GM12891 (cell line): ENCODE measurements around the gene PTGIS.

Experiments
- DNase-seq: peaks from one replicate; pipeline ENCODE4 v3.0.0; 2011; ENCODE audit warnings: low spot score; ENCODE audit not compliant: insufficient read length
- FAIRE-seq: peaks from 2 replicates; lab custom pipeline; 2011; peaks lifted over from hg19 to GRCh38; lab: Jason Lieb, UNC
- PAX5 ChIP-seq: IDR thresholded peaks from 2 replicates; pipeline ENCODE4 v1.6.1; 2011; ENCODE audit warnings: low read length, moderate library complexity, mild to moderate bottlenecking; ENCODE audit not compliant: insufficient read depth, severe bottlenecking
- POLR2A ChIP-seq: IDR thresholded peaks from 2 replicates; pipeline ENCODE4 v1.6.1; 2011; ENCODE audit warnings: low read depth, low read length, control low read depth
- POLR2AphosphoS5 ChIP-seq: IDR thresholded peaks from 2 replicates; pipeline ENCODE4 v1.6.1; 2011; ENCODE audit warnings: low read depth, low read length, control low read depth
- POU2F2 ChIP-seq: IDR thresholded peaks from 2 replicates; pipeline ENCODE4 v1.6.1; 2011; ENCODE audit warnings: low read depth, mild to moderate bottlenecking, control low read depth, low read length, moderate library complexity
- SPI1 ChIP-seq: IDR thresholded peaks from 2 replicates; pipeline ENCODE4 v1.6.1; 2011; ENCODE audit warnings: low read depth, low read length, control low read depth
- TAF1 ChIP-seq: IDR thresholded peaks from 2 replicates; pipeline ENCODE4 v1.6.1; 2011; ENCODE audit warnings: low read depth, low read length, control low read depth

Gene PTGIS

DNA sequence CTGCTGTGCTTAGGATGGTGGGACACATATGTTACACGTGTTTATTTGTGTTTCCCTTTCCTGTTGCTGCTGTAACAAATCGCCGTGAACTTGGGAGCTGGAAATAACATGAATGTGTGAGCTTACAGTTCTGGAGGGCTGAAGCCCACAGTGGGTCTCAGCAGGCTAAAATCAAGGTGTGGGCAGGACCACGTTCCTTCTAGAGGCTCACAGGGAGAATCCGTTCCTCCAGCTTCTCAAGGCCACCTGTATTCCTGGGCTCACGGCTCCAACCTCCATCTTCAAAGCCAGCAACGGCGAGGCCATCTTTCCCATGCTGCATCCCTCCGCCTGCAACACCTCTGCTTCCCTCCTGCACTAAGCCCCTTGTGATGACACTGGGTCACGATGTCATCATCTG is 27.4 kb upstream of the PTGIS start:
- TF ChIP-seq POLR2A (no peak), POU2F2 (no peak), TAF1 (no peak), SPI1 (no peak), PAX5 (no peak)
- FAIRE-seq: no peak
- DNase-seq: no peak

DNA sequence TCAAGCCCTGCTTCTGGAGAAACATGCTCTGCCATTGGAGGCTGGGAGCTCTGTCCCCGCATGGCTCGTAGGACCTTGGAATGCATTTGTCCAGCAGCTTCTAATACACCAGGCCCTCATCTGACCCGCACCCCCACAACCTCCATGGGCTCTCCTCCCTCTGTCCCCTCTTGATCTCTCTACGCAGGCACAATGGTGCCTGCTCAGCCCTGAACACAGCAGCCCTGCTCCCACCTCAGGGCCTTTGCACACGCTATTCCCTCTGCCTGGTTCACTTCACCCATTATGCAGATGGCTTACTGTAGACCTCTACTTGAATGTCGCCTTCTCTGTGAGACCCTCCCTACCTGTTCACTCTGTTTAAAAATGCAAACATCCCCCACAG is 27.0 kb upstream of the PTGIS start:
- DNase-seq (no peak), FAIRE-seq (no peak)
- no peak for TF ChIP-seq SPI1
- TF ChIP-seq POLR2AphosphoS5: no peak
- no peak for TF ChIP-seq PAX5
- TF ChIP-seq POLR2A: no peak
- TF ChIP-seq POU2F2: no peak
- TF ChIP-seq TAF1: no peak

DNA sequence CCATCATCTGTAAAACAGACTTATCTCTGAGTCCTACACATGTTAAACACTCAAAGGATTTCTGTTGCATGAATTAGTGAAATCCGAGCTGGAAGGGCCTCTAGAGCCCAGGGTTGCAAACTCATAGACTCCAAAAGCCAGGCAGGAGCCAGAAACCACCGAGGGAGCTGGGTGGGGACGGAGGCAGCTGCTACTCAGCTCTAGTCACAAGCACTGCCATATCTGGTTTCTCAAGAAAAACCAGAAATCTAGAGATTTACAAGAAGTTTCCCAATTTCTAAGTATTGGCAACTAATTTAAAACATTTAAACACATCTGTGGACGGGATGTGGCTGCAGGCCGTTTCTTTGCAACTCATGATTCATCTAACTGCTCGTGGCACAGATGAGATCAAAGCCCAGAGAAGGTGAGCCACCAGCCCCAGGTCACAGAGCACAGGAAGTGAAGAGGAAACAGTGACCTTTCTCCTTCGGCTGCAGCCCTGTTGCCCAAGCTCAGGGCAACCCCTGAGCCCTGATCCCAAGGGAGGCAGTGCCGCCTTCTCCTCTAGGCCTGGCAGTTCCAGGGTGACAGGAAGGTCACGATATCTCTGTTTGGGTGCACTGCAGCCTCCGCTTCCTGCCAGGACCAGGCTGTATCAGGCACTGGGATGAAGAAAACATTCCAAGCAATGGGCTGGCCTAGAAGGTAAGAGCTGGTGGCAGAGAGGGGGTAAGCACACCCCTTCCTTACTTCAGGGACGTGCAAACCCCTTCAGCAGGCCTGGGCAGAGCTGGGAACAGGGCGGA is 26.4 kb upstream of the PTGIS start:
- no peak for FAIRE-seq
- no peak for DNase-seq
- TF ChIP-seq POLR2AphosphoS5 (no peak), PAX5 (no peak), POU2F2 (no peak), TAF1 (no peak), POLR2A (no peak), SPI1 (no peak)

DNA sequence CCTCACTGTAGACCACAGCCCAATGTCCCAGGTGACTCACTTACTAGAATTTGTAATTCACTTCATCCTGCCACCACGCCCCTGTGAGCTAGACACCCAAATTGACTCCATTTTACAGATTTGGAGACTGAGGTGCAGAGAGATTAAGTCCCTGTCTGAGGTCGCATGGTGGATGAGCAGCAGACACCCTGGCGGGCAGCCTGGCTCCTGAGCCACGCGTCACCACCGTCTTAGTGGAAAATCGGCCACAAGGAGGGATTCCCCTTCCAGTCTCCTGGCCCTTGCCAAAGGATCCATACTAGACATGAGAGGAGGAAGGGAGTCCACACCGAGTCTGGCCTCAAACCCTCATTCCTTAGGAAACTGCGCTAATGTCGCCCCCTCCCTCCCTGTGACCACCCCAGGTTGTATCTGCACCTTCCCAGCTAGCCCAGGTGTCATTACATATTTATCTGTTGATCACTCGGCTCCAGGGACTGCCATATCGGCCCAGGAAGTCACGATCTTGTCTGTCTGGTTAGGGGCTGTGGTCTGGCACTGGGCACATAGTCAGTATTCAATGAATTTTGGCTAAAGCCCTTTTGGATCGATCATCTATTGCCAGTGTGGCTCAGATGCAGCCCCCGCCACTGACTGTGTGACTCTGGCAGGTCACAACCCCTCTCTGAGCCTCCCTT is 25.7 kb upstream of the PTGIS start:
- DNase-seq: no peak
- TF ChIP-seq POU2F2 (no peak), POLR2A (no peak), PAX5 (no peak), SPI1 (no peak)
- FAIRE-seq: no peak

DNA sequence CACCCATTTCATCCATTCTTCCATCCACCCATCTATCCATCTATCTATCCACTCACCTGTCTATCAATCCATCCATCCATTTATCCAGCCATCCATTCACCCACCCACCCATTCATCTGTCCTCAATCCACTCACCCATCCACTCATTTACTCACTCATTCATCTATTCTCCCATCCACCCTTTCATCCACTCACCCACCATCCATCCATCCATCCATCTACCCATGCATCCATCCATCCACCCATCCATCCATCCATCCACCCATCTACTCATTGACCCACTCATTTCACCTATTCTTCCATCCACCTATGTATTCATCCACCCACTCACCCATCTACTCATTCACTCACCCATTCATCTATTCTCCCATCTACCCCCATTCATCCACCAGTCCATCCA is 24.2 kb upstream of the PTGIS start:
- DNase-seq (no peak), FAIRE-seq (no peak)
- TF ChIP-seq POU2F2 (no peak), POLR2A (no peak), PAX5 (no peak), SPI1 (no peak), TAF1 (no peak), POLR2AphosphoS5 (no peak)

DNA sequence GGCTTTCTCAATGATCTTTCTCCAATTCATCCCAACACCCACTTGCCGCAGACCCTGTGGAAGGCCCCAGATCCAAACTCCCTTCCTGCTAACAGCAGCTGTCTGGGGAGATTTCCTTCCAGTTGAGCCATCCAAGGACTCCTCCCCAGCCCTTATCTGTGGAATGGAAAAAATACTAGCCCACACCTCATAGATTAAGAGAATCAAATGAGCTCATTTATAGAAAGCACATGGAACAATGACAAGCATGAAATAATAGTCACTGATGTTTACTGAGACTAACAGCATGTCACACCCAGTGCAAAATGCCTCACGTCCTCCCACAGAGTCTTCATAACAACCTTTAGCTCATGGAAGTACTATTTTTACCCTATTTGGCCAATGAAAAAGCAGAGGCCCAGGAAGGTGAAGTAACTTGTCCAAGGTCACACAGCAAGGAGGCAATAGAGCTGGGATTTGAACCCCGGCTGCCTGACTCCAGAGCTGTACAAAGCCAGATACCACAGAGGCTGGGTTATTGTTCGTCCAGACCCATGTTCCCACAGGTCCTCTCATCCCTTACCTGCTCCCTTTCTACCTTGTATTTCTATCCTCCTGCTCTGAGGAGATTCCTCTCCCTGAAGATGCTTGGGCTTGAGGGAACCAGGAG is 23.4 kb upstream of the PTGIS start:
- no peak for DNase-seq

DNA sequence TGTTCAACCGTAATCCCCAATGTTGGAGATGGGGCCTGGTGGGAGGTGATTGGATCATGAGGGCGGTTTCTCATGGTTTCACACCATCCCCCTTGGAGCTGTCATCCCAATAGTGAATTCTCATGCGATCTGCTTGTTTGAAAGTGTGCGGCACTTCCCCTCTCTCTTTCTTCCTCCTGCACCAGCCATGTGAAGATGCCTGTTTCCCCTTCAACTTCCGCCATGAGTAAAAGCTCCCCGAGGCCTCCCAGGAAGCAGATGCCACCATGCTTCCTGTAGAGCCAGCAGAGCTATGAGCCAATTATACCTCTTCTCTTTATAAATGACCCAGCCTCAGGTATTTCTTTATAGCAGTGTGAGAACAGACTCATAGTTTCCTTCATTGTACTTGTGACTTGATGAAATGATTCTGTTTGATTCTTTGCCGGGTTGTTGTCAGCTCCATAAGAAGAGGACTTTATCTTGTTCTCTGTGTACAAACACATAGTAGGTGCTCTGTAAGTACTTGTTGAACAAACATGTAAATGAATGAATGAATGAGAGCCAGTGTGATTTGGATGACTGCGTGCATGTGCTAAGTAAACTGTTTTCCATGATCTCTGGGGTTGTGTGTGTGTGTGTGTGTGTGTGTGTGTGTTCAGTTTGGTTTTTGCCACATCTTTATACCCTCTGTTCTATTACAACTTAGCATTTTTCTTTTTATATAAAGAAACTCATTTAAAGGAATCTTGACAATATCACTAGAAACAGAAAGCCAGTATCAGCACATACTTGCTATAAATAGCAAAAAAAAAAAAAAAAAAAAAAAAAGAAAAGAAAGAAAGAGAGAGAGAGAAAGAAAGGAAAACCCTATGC is 22.5 kb upstream of the PTGIS start:
- FAIRE-seq: no peak
- DNase-seq: no peak
- no peak for TF ChIP-seq POU2F2
- TF ChIP-seq POLR2AphosphoS5: no peak
- no peak for TF ChIP-seq POLR2A
- TF ChIP-seq TAF1: no peak
- TF ChIP-seq PAX5: no peak

More for the DNA sequence above, 23.4 kb upstream of the PTGIS start:
- TF ChIP-seq PAX5 (no peak), POLR2AphosphoS5 (no peak), POU2F2 (no peak), SPI1 (no peak), POLR2A (no peak), TAF1 (no peak)
- FAIRE-seq: no peak

DNA sequence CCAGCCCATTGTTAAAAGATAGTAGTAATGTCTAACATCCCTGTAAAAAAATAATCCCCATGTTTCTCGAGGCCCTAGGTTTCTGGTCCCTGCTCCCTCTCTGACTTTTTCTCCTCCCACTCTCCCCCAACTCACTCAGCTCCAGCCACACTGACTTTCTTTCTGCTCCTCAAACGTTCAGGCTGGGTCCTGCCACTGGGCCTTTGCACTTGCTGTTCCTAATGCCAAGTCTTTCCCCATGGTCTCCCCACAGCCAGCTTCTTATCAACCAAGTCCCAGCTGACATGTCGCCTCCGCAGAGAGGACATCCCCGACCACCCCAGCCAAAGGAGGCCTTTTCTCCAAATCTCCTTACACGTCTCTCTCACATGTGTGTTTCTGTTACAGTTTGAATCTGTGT is 21.8 kb upstream of the PTGIS start:
- TF ChIP-seq POU2F2 (no peak), POLR2A (no peak), POLR2AphosphoS5 (no peak), TAF1 (no peak), PAX5 (no peak), SPI1 (no peak)
- FAIRE-seq (no peak), DNase-seq (no peak)

DNA sequence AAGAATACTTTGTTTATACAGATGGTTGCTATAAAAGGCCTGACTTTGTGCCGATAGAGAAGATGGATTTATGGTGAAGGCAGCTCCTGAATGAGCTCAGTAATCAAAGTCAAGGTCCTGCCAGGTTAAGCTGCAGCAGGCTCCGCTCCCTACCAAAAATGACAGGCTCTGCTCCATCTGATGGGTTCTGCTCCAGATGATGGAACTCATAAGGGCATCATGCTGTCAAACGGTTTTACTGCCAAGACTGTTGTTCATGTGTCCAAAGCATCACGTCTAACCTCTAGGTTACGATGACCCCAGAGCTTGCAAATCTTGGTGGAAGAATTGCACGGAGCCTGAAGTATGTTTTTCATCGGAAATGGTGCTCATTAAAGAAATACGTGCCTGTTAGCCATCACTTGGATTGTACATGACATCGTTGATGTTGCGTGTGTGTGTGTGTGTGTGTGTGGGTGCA is 19.2 kb upstream of the PTGIS start:
- no peak for DNase-seq

More for the DNA sequence above, 19.2 kb upstream of the PTGIS start:
- no peak for FAIRE-seq
- TF ChIP-seq PAX5: no peak
- no peak for TF ChIP-seq POU2F2
- no peak for TF ChIP-seq POLR2A
- TF ChIP-seq TAF1: no peak
- TF ChIP-seq POLR2AphosphoS5: no peak
- no peak for TF ChIP-seq SPI1
